Measurements from ENCODE around the gene POLRMT.

POLRMT gene

DNA sequence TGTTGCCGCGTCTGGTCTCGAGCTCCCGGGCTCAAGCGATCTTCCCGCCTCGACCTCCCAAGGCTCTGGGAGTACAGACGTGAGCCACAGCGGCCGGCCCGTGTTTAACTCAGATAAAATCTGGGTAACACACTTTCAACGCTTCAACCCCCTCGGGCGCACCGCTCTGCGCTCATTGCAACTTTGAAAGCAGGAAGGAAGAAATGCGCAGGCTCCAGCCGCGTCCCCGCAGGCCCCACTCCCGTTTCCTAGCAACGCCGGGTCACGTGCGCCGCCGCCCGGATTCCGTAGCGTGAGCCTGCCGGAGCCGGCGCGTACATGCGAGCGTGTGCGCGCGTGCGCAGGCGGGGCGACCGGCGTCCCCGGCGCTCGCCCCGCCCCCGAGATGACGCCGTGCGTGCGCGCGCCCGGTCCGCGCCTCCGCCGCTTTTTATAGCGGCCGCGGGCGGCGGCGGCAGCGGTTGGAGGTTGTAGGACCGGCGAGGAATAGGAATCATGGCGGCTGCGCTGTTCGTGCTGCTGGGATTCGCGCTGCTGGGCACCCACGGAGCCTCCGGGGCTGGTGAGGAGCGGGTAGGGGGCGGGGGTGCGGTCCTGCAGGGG, 61.1 kb downstream of the POLRMT start, which contains the start of gene BSG (continued):
- TF ChIP-seq ZNF433 (tag by site-specific recombination; IDR thresholded peaks at IDR 0.05; ENCODE audit: low read depth) (no peak), ZIC2 (tag by site-specific recombination; IDR thresholded peaks at IDR 0.05) (no peak), ZBTB8A (tag by site-specific recombination; IDR thresholded peaks at IDR 0.05) (peak; percentile 45; the same call in 1 of the 2 replicates), ZNF391 (tag by site-specific recombination; IDR thresholded peaks at IDR 0.05; ENCODE audit: borderline replicate concordance, low read depth) (no peak), ZNF560 (tag by site-specific recombination; IDR thresholded peaks at IDR 0.05; ENCODE audit: borderline replicate concordance) (no peak), ZNF398 (tag by site-specific recombination; IDR thresholded peaks at IDR 0.05) (0 out of 2 replicates have a peak, but pooled peaks have one; percentile 17), ZBTB11 (tag by site-specific recombination; conservative IDR thresholded peaks at IDR 0.05; ENCODE audit: low read depth) (peak; percentile 22; the same call in 1 of the 2 replicates)
- TF ChIP-seq, protein P1, sequence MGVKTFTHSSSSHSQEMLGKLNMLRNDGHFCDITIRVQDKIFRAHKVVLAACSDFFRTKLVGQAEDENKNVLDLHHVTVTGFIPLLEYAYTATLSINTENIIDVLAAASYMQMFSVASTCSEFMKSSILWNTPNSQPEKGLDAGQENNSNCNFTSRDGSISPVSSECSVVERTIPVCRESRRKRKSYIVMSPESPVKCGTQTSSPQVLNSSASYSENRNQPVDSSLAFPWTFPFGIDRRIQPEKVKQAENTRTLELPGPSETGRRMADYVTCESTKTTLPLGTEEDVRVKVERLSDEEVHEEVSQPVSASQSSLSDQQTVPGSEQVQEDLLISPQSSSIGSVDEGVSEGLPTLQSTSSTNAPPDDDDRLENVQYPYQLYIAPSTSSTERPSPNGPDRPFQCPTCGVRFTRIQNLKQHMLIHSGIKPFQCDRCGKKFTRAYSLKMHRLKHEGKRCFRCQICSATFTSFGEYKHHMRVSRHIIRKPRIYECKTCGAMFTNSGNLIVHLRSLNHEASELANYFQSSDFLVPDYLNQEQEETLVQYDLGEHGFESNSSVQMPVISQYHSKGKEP (tag by site-specific recombination; IDR thresholded peaks at IDR 0.05), result 0 out of 2 replicates have a peak, but pooled peaks have one; percentile 41

DNA sequence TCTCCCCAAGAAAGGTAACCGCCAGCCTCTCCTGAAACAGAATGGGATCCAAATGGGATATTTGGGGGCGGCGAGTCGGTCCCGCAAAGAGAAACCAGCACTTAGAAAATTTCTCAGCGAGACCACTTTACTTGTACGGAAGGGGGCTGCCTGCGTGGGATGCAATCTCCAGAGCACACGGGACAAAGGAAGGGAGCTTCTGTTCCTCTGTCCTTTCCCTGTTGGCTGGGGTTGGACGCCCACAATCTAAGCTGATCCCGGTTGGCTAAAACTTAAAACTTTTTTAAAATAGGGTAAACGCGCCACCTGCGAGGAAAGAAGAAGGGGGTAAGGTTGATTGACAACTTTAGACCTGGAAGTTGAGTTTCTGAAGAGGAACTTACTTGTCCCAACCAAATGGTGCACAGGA, 61.8 kb downstream of the POLRMT start:
- H3K36me3 ChIP-seq (ENCODE audit: control insufficient read depth in 2 of 2, insufficient read depth in 1 of 2, low read length in 2 of 2), result peaks cover 0 to 6% of the 10 kb centered on the region in 2 experiments; a peak in 2 of 3 replicates
- TF ChIP-seq ZFP3 (tag by site-specific recombination; IDR thresholded peaks at IDR 0.05; ENCODE audit: low read depth), result no peak
- no peak for TF ChIP-seq KLF8 (tag by site-specific recombination; IDR thresholded peaks at IDR 0.05)
- peak; percentile 9; the same call in 1 of the 2 replicates for TF ChIP-seq IKZF3 (tag by site-specific recombination; IDR thresholded peaks at IDR 0.05)
- TF ChIP-seq ZNF335 (tag by site-specific recombination; conservative IDR thresholded peaks at IDR 0.05), result peak; percentile 50; the same call in 1 of the 2 replicates
- TF ChIP-seq ZNF354C (tag by site-specific recombination; IDR thresholded peaks at IDR 0.05; ENCODE audit: borderline replicate concordance, low read depth), result no peak
- TF ChIP-seq PRDM1 (tag by site-specific recombination; IDR thresholded peaks at IDR 0.05), result no peak
- H3K4me3 ChIP-seq (ENCODE audit: low read depth, low read length), result peak overlapping the region; percentile 20
- H3K4me1 ChIP-seq (ENCODE audit: control insufficient read depth, insufficient read depth, low read length), result peaks cover 7% of the 10 kb centered on the region
- peak overlapping the region; percentile 51 for H3K27ac ChIP-seq (ENCODE audit: extremely low read depth, low read depth, low read length)
- ChIA-PET POLR2A (interaction anchor here (0.8 to 2.2 kb wide), 4 partner anchors 11 to 40 kb away, joined by 3 to 17 read pairs (median 4); partner anchors contain the start of gene CDC34), CTCF (no interaction called here)
- no peaks in the 10 kb centered on the region for H3K9me3 ChIP-seq (ENCODE audit: control insufficient read depth, insufficient read depth, low read depth, low read length)

DNA sequence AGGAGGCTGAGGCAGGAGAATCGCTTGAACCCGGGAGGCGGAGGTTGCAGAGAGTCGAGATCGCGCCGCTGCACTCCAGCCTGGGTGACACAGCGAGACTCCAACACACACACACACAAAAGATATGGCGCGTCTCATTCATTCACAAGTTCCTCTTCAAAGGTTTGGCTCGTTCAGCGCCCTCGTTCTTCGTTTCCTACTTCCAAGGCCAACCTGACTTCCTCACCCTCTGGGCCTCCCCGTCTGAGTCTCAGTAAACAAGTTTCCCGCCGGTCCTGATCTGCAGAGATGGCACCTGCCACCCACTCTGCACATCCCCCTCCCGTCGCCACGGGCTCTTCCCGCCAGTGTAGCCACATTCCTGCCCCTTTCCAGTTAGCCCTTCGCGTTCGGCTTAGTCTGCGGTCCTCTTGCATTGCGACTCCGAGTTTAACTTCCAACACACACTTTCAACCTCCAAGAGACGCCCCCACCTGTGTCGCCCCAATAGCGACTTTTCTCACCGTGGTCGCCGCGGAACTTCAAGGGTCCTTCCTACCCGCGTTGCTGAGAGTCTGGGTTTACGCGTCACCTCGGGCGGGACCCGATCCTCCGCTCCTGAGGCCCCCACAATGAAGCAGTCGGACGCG, 62.3 kb downstream of the POLRMT start:
- POLR2A ChIA-PET, result interaction anchor here (0.8 to 2.2 kb wide), 4 partner anchors 11 to 39 kb away, joined by 3 to 17 read pairs (median 4); partner anchors contain the start of gene CDC34
- Histone ChIP-seq H3K9me3 (ENCODE audit: control insufficient read depth, insufficient read depth, low read depth, low read length) (no peaks in the 10 kb centered on the region), H3K4me1 (ENCODE audit: control insufficient read depth, insufficient read depth, low read length) (peaks cover 6% of the 10 kb centered on the region), H3K27ac (ENCODE audit: extremely low read depth, low read depth, low read length) (peak overlapping the region; percentile 51), H3K4me3 (ENCODE audit: low read depth, low read length) (peak overlapping the region; percentile 20), H3K36me3 (ENCODE audit: control insufficient read depth in 2 of 2, insufficient read depth in 1 of 2, low read length in 2 of 2) (peaks cover 0 to 2% of the 10 kb centered on the region in 2 experiments; a peak in 1 of 3 replicates)
- CTCF ChIA-PET, result no interaction called here
- TF ChIP-seq ZNF146 (tag by site-specific recombination; IDR thresholded peaks at IDR 0.05) (no peak), ZNF248 (tag by site-specific recombination; IDR thresholded peaks at IDR 0.05) (no peak), ZNF112 (tag by site-specific recombination; IDR thresholded peaks at IDR 0.05) (no peak), ZNF529 (tag by site-specific recombination; IDR thresholded peaks at IDR 0.05; ENCODE audit: insufficient replicate concordance) (no peak), IKZF3 (tag by site-specific recombination; IDR thresholded peaks at IDR 0.05) (0 out of 2 replicates have a peak, but pooled peaks have one; percentile 26), ZNF488 (tag by site-specific recombination; IDR thresholded peaks at IDR 0.05) (no peak), ZNF449 (tag by site-specific recombination; IDR thresholded peaks at IDR 0.05) (no peak), SETDB1 (IDR thresholded peaks at IDR 0.05; ENCODE audit: insufficient read length, low read length) (no peak), ZNF391 (tag by site-specific recombination; IDR thresholded peaks at IDR 0.05; ENCODE audit: borderline replicate concordance, low read depth) (no peak)
